Ectodermal cell (in vitro differentiated cells): ENCODE data around the gene BNC2.

Source experiments
- H3K27ac ChIP-seq: 2 replicates; pipeline ENCODE4 v1.7.0; 2013; ENCODE audit warnings: mild to moderate bottlenecking, low read depth, low read length; ENCODE audit not compliant: insufficient read depth, poor library complexity, severe bottlenecking
- H3K27me3 ChIP-seq: 2 replicates; pipeline ENCODE4 v1.7.0; 2013; ENCODE audit warnings: mild to moderate bottlenecking, low read length; ENCODE audit not compliant: insufficient read depth, control insufficient read depth, poor library complexity, severe bottlenecking
- H3K36me3 ChIP-seq: one replicate; pipeline ENCODE4 v1.7.0; 2013; ENCODE audit warnings: low read length; ENCODE audit not compliant: control insufficient read depth, insufficient read depth
- H3K4me1 ChIP-seq: one replicate; pipeline ENCODE4 v1.7.0; 2013; ENCODE audit warnings: low read length; ENCODE audit not compliant: control insufficient read depth, insufficient read depth
- H3K4me3 ChIP-seq: 2 replicates; pipeline ENCODE4 v1.7.0; 2013; ENCODE audit warnings: low read depth, low read length, control low read depth; ENCODE audit not compliant: insufficient read depth
- H3K9me3 ChIP-seq: 2 replicates; pipeline ENCODE4 v1.7.0; 2013; ENCODE audit warnings: mild to moderate bottlenecking, low read length, moderate library complexity; ENCODE audit not compliant: control insufficient read depth
- WGBS, 2 experiments: methylation state at CpG; one replicate each; pipeline ENCODE4 v1.1.7; 2013; ENCODE audit warnings: missing lambda C conversion rate in 2 of 2; 5-methylcytosine and 5-hydroxymethylcytosine counted together

The BNC2 gene

GRCh38 chr9:16627967-16628366 lies 242.5 kb downstream of the BNC2 start:
- Histone ChIP-seq H3K36me3 (no peaks in the 10 kb centered on the region), H3K27ac (no peak overlapping the region), H3K9me3 (no peaks in the 10 kb centered on the region), H3K4me3 (no peak overlapping the region), H3K4me1 (peaks cover 15% of the 10 kb centered on the region), H3K27me3 (no peaks in the 10 kb centered on the region)
- WGBS, 2 experiments = 88 to 92% methylated on average over 6 of the region's 6 CpGs

GRCh38 chr9:16627521-16627920 lies 242.9 kb downstream of the BNC2 start:
- Histone ChIP-seq H3K36me3 (no peaks in the 10 kb centered on the region), H3K27me3 (no peaks in the 10 kb centered on the region), H3K4me1 (peaks cover 15% of the 10 kb centered on the region), H3K27ac (no peak overlapping the region), H3K9me3 (no peaks in the 10 kb centered on the region), H3K4me3 (no peak overlapping the region)
- WGBS, 2 experiments = 83 to 93% methylated on average over 1 to 2 of the region's 2 CpGs

GRCh38 chr9:16626577-16627130 lies 243.8 kb downstream of the BNC2 start:
- H3K36me3 ChIP-seq = no peaks in the 10 kb centered on the region
- no peak overlapping the region for H3K4me3 ChIP-seq
- WGBS, 2 experiments = 35 to 39% methylated on average over 13 of the region's 13 CpGs
- H3K9me3 ChIP-seq = no peaks in the 10 kb centered on the region
- no peaks in the 10 kb centered on the region for H3K27me3 ChIP-seq
- peak overlapping the region; percentile 0 for H3K27ac ChIP-seq
- peaks cover 15% of the 10 kb centered on the region for H3K4me1 ChIP-seq

DNA sequence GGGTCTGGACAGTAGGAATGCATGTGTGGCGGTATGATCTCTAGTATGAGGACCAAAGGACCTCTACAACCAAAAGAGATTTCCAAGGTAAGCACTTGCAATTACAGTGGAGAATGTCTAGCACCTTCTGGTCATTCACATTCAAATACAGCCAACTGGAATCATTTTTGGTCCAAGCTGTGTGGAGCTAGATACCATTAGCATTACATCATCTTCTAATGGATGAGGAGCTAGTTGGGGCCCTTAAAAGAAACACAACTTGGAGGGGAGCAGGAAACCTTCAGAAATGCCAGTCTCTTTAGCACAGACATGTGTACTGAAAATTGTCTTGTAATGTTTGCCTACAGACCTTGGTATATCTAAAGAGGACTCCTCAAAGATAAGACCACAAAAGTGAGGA lies 244.7 kb downstream of the BNC2 start:
- Histone ChIP-seq H3K9me3 (no peaks in the 10 kb centered on the region), H3K27me3 (no peaks in the 10 kb centered on the region), H3K36me3 (no peaks in the 10 kb centered on the region), H3K27ac (no peak overlapping the region), H3K4me1 (peaks cover 15% of the 10 kb centered on the region), H3K4me3 (no peak overlapping the region)
- WGBS, 2 experiments = 94 to 100% methylated on average over 1 of the region's 1 CpG

GRCh38 chr9:16625161-16625631 lies 245.3 kb downstream of the BNC2 start:
- WGBS, 2 experiments = 87 to 91% methylated on average over 9 of the region's 9 CpGs

DNA sequence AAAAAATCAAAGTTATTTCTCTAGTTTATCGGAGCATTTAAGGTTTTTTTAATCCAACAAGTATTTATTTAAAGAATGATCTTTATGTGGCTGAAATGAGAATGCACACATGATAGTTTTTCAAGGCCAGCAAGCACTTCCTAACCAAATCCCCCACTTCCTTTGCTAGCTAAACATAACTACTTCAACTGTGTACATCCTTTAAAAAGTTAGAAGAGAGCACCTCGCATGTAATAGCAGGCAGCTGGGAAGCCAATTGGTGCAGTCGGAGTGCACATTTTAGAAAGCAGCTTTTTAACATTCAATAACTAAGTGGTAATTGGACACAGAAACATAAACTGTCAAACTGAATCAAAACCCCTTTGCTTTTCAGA lies 245.7 kb downstream of the BNC2 start:
- H3K27me3 ChIP-seq = no peaks in the 10 kb centered on the region
- 93 to 100% methylated on average over 2 of the region's 3 CpGs for WGBS, 2 experiments
- no peak overlapping the region for H3K4me3 ChIP-seq
- no peaks in the 10 kb centered on the region for H3K36me3 ChIP-seq
- H3K9me3 ChIP-seq = no peaks in the 10 kb centered on the region
- peaks cover 15% of the 10 kb centered on the region for H3K4me1 ChIP-seq
- H3K27ac ChIP-seq = no peak overlapping the region

More at GRCh38 chr9:16625161-16625631, 245.3 kb downstream of the BNC2 start:
- Histone ChIP-seq H3K27me3 (no peaks in the 10 kb centered on the region), H3K4me1 (peaks cover 15% of the 10 kb centered on the region), H3K9me3 (no peaks in the 10 kb centered on the region), H3K27ac (no peak overlapping the region), H3K36me3 (no peaks in the 10 kb centered on the region), H3K4me3 (no peak overlapping the region)

DNA sequence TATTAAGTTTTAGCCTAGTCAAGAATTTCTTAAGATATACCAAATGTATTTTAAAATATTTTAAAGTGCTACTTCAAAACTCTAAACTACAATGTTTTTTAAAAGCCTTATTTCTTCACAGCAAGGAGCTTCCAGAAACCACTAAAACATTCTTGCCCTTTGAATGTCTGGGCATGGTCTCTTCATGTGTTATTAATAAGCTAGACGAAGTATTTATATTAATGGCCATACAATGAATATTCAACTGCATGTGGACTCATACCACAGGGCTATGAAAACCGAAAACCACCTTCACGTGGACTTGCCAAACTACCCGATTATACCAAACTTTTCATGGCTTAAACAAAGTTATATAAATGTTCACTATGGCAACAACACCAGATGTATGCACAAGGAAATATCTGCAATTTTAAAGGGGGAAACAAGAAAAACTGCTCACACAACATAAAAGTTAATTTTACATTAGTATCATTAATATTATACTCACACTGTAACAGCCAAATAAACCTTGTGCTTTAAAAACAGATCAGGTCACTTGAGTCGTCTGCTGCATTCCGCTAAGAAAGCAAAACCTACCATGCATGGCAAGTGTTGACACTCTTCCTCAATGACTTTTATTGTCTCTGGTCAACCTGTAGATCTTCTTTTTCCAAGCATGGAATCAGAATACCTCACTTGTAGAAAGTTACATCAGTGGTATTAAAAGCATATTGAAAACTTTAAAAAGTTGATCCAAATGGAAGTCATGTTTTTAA lies 246.3 kb downstream of the BNC2 start:
- Histone ChIP-seq H3K27ac (no peak overlapping the region), H3K9me3 (no peaks in the 10 kb centered on the region), H3K4me3 (no peak overlapping the region), H3K27me3 (no peaks in the 10 kb centered on the region), H3K36me3 (no peaks in the 10 kb centered on the region), H3K4me1 (peaks cover 15% of the 10 kb centered on the region)
- WGBS, 2 experiments = 83 to 91% methylated on average over 5 to 6 of the region's 6 CpGs

DNA sequence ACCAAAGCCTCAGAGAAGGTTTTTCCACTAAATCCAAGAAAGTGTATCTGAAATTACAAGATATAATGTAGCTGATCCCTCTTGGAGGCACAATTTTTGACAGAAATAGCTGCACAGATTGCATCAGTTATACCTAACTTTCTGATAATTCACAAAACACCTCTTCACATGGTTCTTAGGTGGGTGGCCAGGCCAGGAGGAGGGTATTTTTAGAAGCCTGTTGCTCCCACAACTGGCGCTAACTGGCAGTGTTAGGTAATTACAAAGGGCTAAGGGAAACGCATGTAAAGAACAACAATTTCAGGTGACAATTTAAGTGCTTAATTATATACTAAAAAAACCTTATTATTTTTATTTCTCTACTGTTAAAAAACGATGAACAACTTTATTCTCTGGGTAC lies 247.9 kb downstream of the BNC2 start:
- Histone ChIP-seq H3K27me3 (no peaks in the 10 kb centered on the region), H3K27ac (no peak overlapping the region), H3K9me3 (no peaks in the 10 kb centered on the region), H3K4me3 (no peak overlapping the region), H3K36me3 (no peaks in the 10 kb centered on the region), H3K4me1 (peaks cover 22% of the 10 kb centered on the region)
- 86 to 93% methylated on average over 1 to 2 of the region's 3 CpGs for WGBS, 2 experiments

- no peak overlapping the region for H3K27ac ChIP-seq
- peaks cover 7% of the 10 kb centered on the region for H3K4me1 ChIP-seq
Measured at GRCh38 chr9:16619914-16620520, 250.5 kb downstream of the BNC2 start.

GRCh38 chr9:16619402-16619801 lies 251.1 kb downstream of the BNC2 start:
- H3K27ac ChIP-seq = no peak overlapping the region
- H3K4me3 ChIP-seq = no peak overlapping the region
- H3K9me3 ChIP-seq = no peaks in the 10 kb centered on the region
- H3K36me3 ChIP-seq = no peaks in the 10 kb centered on the region
- peaks cover 7% of the 10 kb centered on the region for H3K4me1 ChIP-seq
- H3K27me3 ChIP-seq = no peaks in the 10 kb centered on the region

More at GRCh38 chr9:16619914-16620520, 250.5 kb downstream of the BNC2 start:
- Histone ChIP-seq H3K9me3 (no peaks in the 10 kb centered on the region), H3K27me3 (no peaks in the 10 kb centered on the region), H3K4me3 (no peak overlapping the region), H3K36me3 (no peaks in the 10 kb centered on the region)
- 74 to 78% methylated on average over 7 of the region's 7 CpGs for WGBS, 2 experiments
